Stimulated activated CD8-positive, alpha-beta memory T cell treated with anti-CD3 and anti-CD28 coated beads, Interleukin-15, amount 100 ng/mL, for 24 hours (primary cell): ENCODE measurements around the gene MRPL58.
"Not testable (repeated sequence)": the region's sequence is repeated elsewhere in the genome, so short reads cannot be mapped to it uniquely, and the experiment has no call there.

Experiments
- DNase-seq: peaks from one replicate; pipeline ENCODE4 v3.0.0-alpha.2; 2020; ENCODE audit warnings: low read depth

MRPL58 gene

DNA sequence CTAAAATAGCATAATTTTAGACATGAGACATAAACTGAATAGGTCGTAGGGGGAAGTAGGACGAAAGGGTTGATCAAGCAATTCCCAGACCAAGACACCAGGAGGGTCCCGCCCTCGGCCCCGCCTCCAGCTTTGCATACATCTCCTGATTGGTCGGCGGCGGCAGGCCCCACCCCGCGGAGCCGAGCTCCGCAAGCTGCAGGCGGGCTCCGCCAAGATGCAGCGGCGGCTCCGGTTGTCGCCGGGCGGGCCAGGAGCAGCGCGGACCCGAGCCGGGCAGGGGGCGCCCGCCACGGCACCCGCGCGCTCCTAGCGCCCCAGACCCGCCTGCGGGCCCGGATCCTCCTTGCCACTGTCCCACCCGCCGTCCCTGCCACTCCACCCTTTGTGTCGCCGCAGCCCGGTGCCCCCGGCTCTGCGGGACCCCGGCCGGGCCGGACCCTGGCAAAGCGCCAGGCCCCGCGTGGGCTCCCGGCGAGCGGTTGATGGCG lies 25.0 kb upstream of the MRPL58 start, which contains the start of gene CDR2L:
Gene CDR2L, plus strand, starts transcription at position 215 of the 491 bp plus-strand sequence. CDS start 412 bp downstream, outside the sequence.
- peak; percentile 78 for DNase-seq

DNA sequence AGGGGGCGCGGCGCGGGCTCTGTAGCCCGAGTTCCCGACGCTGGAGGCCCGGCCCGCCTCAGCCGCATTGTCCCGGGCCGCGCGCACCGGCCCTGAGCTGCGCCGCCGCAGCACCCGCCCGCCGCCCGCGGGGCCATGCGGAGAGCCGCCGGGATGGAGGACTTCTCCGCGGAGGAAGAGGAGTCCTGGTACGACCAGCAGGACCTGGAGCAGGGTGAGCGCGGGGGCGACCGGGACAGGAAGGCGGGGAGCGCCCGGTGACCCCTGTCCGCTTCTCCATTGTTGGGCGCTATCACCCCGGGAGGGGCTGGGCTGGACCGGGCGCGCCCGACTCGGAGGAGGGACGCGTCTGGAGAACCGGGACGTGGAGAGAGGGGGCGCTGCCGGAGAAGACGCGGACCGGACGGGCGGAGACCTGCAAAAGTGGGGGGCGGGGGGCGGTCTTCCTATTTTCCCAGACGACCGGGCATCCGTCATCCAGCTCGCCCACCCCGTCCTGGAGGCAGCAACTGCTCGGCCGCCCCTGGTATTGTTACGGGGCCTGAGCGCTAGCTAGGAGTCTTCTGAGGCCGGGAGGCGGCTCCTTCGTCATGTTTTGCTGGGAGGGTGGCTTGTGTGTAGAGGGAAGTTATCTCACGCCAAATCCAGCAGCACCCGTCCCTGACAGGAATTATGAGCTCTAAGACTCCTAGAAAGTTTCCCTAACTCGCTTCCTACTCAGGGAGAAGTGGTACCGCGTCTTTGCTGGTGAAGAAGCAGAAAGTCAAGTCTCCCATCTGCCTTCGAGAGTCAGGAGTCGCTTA lies 24.4 kb upstream of the MRPL58 start:
- no peak for DNase-seq

DNA sequence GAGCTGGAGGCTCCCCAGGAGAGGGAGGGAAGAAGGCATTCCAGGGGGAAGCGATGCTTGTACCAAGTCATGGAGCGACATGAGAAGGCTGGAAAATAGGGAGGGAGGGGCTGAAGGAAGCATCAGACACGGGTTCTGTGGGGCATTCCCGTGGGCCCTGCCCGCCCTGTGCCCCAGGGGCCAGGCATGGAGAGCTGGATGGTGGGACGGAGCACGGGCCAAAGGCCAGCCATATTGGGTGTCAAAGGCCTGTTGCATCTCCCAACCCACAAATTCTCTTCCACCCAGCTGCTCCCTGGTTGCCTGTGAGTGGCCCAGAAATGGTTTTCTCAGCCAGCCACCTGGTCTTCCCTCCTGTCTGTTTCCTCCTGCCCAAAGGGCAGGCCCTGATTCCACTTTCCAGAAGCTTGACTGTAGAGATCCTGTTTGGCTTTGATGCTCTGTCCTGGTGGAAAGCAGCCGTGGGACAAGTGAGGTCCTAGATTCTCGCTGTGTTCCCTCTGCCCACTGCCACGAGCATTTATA lies 21.8 kb upstream of the MRPL58 start:
- DNase-seq, result no peak

DNA sequence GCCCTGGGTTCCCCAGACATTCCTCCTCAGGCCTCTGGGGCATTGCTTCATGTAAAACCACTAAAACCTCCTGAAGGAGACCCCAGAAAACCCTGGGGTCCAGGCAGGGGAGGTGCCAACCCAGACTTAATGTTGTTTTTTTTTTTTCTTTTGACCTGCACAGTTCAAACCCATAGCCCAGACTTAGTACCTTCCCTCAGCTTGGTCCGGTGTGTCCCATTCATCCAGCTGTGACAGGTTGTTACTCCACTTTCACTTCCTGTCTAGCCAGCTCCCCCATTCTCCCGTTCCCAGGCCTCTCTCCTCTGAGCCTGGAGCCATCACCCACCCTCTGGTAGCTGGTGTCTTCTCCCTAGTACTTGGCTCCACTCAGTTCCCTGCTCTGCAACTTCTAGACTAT lies 20.2 kb upstream of the MRPL58 start:
- DNase-seq, result no peak

DNA sequence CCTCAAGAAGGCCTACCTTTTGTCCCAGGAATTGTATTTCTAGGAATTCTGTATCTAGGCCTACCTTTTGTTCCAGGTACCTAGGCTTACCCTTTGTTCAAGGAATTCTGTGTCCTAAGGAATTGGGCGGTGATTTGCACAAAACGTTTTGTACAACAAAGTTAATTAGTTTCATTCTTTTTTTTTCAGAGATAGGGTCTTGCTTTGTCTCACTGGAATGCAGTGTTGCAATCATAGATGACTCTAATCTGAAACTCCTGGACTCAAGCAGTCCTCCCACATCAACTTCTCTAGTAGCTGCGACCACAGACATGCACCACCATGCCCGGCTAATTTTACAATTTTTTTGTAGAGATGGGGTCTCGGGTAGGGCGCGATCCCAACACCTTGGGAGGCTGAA lies 18.0 kb upstream of the MRPL58 start:
- DNase-seq, result no peak

DNA sequence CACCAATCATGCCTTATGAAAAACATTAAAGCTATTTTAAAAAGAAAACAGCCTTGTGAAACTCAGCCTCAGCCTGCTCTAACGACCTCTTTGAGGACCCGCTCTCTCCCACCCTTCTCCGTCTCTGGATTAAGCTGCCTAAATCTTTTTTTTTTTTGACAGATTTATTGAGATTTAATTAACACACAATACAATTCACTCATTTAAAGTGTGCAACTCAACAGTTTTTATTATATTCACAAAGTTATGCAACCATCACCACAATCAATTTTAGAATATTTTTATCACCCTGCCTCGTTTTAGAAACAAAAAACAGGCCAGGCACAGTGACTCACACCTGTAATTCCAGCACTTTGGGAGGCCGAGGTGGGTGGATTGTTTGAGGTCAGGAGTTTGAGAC lies 16.6 kb upstream of the MRPL58 start:
- no peak for DNase-seq

DNA sequence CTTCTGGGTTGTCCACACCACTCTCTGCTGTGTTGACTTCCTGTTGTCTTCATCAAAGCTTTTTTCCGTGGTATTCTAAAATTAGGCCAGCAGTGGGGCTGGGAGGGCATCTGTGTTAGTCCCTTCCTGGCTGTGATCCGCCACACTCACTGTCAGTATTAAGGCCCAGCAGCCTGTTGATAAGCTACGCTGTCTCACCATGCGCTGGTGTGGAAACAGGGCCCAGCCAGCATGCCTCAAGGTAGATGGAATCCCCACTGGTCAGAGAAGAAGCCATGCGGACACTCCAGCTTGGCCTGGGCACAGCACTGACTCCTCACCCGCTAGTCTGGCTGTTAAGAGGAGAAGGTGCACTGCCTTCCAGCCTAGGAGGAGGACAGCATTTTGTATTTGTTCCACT lies 13.7 kb upstream of the MRPL58 start:
- no peak for DNase-seq

DNA sequence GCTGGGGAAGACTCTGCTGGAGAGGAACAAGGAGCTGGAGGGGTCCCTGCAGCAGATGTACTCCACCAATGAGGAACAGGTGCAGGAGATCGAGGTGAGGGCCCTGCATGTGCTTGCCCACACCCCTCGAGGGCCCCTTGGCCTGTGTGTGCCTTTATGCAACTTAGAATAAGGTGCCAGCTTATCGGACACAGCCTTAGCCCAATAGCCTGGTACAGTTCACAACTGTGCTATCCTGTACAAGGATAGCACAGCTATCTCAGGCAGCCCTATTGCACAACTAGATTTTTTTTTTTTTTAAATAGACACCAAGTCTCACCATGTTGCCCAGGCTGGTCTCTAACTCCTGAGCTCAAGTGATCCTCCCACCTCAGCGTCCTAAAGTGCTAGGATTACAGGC lies 12.9 kb upstream of the MRPL58 start:
- DNase-seq, result no peak

DNA sequence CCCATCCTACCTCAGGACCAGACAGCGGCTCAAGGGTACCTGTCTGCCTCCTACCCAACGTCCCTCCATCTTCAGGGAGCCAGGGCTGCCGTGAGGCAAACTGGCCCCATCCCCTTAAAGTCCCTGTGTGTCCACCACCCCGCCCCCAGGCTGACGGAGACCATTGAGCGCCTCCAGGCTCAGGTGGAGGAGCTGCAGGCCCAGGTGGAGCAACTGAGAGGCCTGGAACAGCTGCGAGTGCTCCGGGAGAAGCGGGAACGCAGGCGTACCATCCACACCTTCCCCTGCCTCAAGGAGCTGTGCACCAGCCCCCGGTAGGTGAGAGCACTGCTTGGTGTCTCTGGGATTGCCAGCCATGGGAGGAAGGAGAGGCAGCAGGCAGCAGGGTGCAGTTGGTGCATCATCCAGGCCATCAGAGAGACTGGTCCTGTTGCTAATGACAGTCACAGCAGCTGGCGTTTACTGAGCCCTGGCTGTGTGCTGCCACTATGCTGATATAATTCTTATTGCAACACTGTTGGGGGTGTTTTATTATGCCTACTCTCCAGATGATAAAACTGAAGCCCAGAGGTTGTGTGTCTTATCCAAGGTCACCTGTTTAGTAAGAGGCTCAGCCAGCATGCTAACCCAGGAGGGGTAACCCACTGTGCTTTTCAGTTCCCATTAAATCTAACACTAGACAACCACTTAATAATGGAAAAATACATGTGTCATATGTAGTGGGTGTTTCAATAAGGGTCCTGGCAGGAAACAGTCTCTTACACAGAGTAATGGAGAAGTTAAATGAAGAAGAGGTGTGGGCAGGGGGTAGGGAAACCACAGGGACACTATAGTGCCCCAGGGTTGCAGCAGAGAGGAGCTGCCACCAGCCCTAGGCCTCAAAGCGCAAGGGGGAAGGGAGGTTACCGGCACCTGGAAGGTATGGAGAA lies 10.3 kb upstream of the MRPL58 start:
- no peak for DNase-seq

DNA sequence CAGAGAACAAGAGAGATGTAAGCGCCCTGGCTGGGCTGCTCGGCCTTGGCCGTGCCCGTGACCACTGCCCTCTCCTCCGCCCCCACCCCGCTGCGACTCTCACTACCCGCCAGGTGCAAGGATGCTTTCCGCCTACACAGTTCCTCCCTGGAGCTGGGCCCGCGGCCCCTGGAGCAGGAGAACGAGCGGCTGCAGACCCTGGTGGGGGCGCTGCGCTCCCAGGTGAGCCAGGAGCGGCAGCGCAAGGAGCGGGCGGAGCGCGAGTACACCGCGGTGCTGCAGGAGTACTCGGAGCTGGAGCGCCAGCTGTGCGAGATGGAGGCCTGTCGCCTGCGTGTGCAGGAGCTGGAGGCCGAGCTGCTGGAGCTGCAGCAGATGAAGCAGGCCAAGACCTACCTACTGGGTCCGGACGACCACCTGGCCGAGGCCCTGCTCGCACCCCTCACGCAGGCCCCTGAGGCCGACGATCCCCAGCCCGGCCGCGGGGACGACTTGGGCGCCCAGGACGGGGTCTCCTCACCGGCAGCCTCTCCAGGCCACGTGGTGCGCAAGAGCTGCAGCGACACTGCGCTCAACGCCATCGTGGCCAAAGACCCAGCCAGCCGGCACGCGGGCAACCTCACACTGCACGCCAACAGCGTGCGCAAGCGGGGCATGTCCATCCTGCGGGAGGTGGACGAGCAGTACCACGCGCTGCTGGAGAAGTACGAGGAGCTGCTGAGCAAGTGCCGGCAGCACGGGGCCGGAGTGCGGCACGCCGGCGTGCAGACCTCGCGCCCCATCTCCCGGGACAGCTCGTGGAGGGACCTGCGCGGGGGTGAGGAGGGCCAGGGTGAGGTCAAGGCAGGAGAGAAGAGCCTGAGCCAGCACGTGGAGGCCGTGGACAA lies 9.2 kb upstream of the MRPL58 start:
- no peak for DNase-seq

DNA sequence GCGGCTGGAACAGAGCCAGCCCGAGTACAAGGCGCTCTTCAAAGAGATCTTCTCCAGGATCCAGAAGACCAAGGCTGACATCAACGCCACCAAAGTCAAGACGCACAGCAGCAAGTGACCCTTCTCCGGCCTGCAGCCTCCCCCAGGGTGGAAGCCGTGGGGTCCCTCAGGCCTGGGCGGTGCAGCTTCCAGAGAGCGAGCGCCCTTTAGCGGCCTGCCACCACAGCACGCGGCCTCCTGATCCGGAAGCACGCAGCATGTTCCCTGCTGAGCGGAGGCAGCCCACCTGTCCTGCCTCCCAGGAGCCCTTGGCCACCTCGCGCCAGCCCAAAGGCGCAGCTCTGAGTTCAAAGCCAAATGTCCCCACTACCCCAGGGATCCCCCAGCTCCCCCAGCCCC lies 8.5 kb upstream of the MRPL58 start:
- no peak for DNase-seq

DNA sequence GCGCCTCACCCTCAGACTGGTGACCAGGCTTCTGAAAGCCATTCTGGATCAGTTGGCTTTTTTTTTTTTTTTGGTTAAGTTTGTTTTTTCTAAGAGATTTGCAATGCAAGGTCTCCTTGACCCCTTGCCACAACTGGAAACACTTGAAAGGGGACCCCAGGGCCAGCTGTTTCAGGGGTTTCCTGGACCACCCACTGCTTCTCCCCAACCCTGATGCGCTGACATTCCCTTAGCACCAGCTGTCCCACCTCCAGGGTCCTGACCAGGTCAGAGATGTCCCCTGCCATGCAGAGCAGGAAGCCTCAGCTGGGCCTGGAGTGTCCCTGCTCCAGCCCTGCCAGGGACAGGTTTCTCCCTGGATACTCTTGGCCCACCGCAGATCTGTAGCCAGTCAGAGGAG lies 8.1 kb upstream of the MRPL58 start:
- DNase-seq, result no peak

DNA sequence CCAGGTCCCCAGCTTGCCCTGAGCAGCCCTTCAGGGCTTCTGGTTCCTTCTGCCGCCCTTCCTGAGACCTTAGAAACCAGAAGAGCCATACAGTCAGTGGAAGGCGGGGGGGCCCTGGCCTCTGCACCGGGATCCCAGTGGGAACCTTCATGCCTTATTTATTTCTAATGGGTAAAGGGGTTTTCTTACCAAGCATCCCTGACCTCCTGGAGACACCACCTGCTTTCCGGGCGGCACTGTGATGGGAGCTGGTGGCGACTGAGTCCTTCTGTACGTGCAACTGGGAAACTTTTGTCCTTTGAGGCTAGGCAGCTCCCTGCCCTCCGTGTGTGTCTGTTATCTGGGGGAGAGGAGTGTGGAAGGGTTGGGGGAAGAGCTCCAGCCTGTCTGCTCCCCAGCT lies 7.2 kb upstream of the MRPL58 start:
- DNase-seq, result no peak

DNA sequence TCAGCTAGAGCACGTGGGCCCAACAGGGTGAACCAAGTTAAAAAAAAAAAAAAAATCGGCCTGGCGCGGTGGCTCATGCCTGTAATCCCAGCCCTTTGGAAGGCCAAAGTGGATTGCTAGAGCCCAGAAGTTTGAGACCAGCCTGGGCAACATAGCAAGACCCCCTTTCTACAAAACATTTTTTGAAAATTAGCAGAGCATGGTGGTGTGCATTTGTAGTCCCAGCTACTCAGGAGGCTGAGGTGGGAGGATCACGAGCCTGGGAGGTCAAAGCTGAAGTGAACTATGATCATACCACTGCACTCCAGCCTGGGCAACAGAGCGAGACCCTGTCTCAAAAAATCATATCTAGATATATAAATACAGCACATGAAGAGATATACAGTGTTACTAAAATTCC lies 6.4 kb upstream of the MRPL58 start:
- DNase-seq, result not testable (repeated sequence)

DNA sequence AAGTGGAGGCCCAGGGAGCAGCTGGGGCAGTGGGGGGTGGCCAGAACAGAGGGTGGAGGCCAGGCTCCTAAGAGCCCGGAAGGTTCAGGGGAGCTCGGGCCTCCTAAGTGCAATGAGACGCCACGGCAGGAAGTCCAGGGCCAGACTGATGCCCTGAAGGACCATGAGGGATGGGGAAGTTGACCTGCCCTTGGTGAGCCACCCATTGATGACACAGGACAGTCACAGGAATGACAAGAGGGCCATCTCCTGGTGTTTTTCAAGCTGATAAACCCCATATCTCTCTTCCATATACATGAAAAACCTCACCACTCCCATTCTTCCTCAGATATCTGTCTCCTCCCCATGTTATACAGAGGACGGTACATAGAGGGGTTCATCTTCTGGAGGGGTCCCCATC lies 5.8 kb upstream of the MRPL58 start:
- DNase-seq, result no peak

DNA sequence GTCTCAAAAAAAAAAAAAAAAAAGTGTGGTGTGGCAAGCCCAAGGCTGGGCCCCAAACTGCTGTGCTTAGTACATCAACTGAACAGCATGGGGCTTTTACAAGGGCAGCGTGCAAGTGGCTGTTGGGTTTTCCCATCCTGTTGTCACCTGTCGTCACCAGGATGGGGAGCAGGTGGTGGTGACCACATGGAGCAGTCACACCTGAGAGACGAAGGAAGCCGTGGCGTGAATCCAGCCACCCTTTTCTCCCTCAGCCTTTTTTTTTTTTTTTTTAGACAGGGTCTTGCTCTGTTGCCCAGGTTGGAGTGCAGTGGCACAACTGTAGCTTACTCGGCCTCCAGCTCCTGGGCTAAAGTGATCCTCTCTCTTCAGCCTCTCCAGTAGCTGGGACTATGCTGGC lies 4.1 kb upstream of the MRPL58 start:
- no peak for DNase-seq

DNA sequence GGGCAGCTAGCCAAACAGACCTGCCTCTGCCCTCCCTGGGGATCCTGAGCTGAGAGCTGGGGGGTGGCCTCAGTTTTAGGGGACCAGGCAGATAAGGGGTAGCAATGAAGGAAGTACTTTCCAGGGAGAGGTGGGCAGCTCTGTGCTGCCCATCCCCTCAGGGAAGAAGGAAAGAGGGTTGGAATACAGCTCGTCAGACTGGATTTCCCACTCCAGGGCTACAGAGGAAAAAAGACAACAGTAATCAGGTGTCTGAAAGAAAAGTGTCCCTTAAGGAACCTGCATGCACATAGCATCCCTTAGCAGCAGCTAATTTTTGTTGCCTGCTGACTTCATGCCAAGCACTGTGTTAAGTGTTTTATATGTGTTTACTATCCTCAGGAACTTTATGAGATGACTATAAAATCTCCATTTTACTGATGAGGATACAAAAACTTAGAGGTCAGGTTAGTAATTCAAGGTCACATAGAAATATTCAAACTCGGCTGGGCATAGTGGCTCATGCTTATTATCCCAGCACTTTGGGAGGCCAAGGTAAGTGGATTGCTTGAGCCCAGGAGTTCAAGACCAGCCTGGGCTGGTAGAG lies 3.2 kb upstream of the MRPL58 start:
- DNase-seq, result no peak

DNA sequence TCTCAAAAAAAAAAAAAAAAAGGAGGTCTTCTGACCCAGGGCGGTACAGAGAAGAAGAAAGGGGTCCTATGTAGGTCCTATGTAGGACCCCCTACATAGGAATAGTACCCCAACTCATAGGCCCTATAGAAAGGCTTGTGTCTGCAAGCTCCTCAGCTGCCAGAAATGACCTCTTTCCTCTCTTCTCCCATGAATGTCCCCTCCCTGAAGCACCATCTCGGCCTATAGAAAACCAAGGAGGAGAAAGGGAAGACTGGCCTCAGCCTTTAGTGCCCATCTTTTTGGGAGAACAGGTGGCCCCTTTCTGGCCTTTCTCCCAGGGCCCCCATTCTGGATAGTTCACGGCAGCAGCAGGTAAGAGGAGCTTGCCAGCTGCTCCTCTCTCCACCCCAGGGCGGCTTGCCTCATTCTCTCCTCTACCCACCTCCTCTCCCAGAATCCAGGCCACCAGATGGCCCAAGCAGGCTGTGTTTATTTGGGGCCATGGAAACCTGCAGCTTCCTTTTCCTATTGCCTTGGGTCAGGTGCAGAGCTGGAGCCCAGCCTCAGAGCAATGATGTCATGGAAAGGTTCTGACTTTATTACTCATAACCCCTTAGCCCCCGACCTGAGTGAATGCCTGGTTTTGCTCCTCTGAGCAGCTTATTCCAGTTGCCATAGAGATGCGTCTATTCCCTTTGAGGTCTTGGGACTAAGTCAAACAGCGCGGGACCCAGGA lies 1.6 kb upstream of the MRPL58 start:
- DNase-seq, result no peak

DNA sequence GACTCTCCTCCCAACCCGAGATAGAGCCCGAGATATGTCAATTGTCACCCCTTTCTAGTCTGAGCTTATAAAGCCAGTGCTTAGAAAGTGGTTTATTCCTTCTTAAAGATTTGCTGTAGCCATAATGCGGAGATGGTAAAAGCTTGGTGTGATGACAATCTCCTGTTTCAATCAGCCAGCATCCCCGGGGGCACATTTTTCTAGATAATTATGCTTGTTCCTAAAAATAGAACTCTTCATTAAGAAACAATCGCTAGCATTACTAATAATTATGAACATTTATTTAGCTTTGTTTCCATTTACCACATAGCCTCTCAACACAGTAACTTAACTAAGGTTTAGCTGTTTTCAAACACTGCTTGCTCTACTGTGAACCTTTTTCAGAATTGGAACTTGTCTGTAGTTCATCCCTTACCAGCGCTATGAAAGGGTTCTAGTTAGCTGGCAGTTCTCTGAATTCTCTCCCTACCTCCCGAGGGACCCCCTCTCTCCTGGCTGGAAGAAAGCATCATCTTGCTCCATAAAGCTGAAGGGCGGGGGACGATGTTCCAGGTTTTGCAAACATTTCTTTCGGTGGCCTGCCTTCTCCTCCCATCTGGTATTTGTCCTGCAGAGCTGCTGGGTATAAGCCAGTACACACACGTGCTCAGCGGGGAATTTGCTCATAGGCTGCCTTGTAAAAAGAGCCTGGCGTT lies 922 bp upstream of the MRPL58 start:
- DNase-seq, result no peak

DNA sequence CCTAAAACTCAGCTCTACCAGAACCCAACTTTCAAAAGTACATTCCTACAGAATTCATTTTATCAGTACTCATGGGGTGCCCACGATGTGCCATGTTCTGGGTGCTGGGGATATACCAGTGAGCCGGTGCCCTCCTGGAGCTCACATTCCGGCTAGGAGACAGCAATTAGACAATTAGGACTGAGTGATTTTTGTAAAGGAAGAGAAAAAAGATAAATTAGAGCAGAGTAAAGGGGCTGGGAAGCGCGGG lies 449 bp upstream of the MRPL58 start:
- DNase-seq, result no peak
